ENCODE results near the gene COQ10A. TPM values are rescaled to one million over a fixed set of nuclear protein-coding genes. Genes with fewer than 3 reads are reported as not detected.

The COQ10A gene
- polyA plus RNA-seq, 1 experiment, result 15.6 TPM

DNA sequence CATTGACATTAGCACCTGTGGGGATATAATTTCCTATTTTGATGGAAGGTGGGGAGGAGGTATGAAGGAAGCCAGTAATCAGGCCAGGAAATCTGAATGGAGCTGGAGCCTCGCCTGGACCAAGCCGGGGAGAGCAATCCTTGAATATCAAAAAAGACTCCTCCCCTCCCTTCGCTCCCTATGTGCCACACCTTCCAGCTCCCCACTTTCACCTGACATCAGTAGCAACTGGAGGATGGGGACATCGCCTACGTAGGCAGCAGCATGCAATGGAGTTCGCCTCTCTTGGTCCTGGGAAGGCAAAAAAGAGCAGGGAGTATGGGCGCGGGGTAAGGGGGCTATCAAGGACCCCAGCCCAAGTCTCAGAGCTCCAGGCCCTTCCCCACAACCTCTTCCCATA, 9.7 kb upstream of the COQ10A start:
- Histone ChIP-seq H3K27ac (ENCODE audit: low read depth, low read length) (peak overlapping the region; percentile 31), H3K27me3 (ENCODE audit: control insufficient read depth, insufficient read depth, low read length) (no peaks in the 10 kb centered on the region), H3K9me3 (ENCODE audit: control insufficient read depth, insufficient read depth, low read length) (no peaks in the 10 kb centered on the region; the same call in 1 of the 2 replicates), H3K4me3 (ENCODE audit: low read depth, low read length) (peak overlapping the region; percentile 77)
- TF ChIP-seq, protein P1, sequence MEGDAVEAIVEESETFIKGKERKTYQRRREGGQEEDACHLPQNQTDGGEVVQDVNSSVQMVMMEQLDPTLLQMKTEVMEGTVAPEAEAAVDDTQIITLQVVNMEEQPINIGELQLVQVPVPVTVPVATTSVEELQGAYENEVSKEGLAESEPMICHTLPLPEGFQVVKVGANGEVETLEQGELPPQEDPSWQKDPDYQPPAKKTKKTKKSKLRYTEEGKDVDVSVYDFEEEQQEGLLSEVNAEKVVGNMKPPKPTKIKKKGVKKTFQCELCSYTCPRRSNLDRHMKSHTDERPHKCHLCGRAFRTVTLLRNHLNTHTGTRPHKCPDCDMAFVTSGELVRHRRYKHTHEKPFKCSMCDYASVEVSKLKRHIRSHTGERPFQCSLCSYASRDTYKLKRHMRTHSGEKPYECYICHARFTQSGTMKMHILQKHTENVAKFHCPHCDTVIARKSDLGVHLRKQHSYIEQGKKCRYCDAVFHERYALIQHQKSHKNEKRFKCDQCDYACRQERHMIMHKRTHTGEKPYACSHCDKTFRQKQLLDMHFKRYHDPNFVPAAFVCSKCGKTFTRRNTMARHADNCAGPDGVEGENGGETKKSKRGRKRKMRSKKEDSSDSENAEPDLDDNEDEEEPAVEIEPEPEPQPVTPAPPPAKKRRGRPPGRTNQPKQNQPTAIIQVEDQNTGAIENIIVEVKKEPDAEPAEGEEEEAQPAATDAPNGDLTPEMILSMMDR (IDR thresholded peaks at IDR 0.05; ENCODE audit: low read depth, low read length), result no peak
- POLR2A ChIA-PET, result interaction anchor here (0.5 to 0.8 kb wide), 3 partner anchors 9 to 94 kb away, joined by 3 to 7 read pairs (median 3); partner anchors contain the start of gene COQ10A
- CTCF ChIA-PET, result interaction anchor here (0.7 to 4.0 kb wide), 8 partner anchors 8 to 137 kb away, joined by 3 to 23 read pairs (median 4); partner anchors contain the start of genes COQ10A, RNF41 and SMARCC2
- DNase-seq (ENCODE audit: low read depth, low spot score), result no peak

DNA sequence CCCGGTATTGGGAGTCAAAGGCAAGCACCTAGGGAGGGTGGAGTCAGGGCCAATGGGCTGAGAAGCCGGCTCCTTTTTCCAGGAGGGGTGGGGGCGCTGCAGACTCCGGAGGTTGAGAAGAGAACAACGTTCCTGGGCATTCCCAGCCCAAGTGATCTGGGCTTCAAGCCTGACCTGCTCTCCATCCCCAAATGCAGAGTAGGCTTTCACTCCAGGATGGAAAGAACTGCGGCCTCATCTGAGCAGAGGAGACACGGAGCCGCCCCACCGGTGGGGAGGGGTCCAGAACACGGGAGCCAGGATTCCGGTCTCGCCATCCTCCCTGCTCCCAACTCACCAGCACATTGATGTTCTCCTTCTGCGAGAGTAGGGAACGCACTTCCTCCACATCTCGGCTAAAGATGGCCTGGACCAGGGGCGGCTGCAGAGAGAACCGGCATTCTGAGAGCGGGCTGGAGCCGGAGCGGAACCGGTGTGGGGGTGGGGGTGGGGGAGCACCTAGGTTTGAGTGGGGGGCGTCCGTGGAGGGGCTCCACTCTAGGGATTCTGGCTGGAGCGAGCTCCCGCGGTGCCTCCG, 9.2 kb upstream of the COQ10A start:
- ChIA-PET CTCF (interaction anchor here (0.5 to 4.0 kb wide), 13 partner anchors 8 to 203 kb away, joined by 3 to 23 read pairs (median 4); partner anchors contain the start of genes COQ10A, ESYT1, RNF41 and SMARCC2), POLR2A (interaction anchor here (0.8 to 1.8 kb wide), 4 partner anchors 9 to 266 kb away, joined by 3 to 14 read pairs (median 4); partner anchors contain the start of genes COQ10A and RNF41)
- TF ChIP-seq, protein P1 (IDR thresholded peaks at IDR 0.05; ENCODE audit: low read depth, low read length), result no peak
- Histone ChIP-seq H3K27ac (ENCODE audit: low read depth, low read length) (no peak overlapping the region), H3K9me3 (ENCODE audit: control insufficient read depth, insufficient read depth, low read length) (no peaks in the 10 kb centered on the region; the same call in 1 of the 2 replicates), H3K4me3 (ENCODE audit: low read depth, low read length) (peak overlapping the region; percentile 77), H3K27me3 (ENCODE audit: control insufficient read depth, insufficient read depth, low read length) (no peaks in the 10 kb centered on the region)
- no peak for DNase-seq (ENCODE audit: low read depth, low spot score)

GRCh38 chr12:56258068-56258819, 8.5 kb upstream of the COQ10A start, which contains the start of gene ANKRD52:
ANKRD52 (minus strand) TSS chr12:56258384; CDS start chr12:56258269, 115 bp downstream.
- Histone ChIP-seq H3K27ac (ENCODE audit: low read depth, low read length) (peak within 1 kb of the TSS; percentile 73), H3K4me3 (ENCODE audit: low read depth, low read length) (peak within 1 kb of the TSS; percentile 77), H3K27me3 (ENCODE audit: control insufficient read depth, insufficient read depth, low read length) (no peaks in the 10 kb centered on the region), H3K9me3 (ENCODE audit: control insufficient read depth, insufficient read depth, low read length) (no peaks in the 10 kb centered on the region; the same call in 1 of the 2 replicates)
- DNase-seq (ENCODE audit: low read depth, low spot score), result peak; percentile 43
- ChIA-PET CTCF (interaction anchor here (0.5 to 4.0 kb wide), 15 partner anchors 9 to 377 kb away, joined by 3 to 23 read pairs (median 3); partner anchors contain the start of genes COQ10A, ESYT1, RNF41 and SMARCC2), POLR2A (interaction anchor here (0.8 to 1.8 kb wide), 5 partner anchors 9 to 265 kb away, joined by 3 to 14 read pairs (median 4); partner anchors contain the start of genes COQ10A, RNF41 and TIMELESS)
- TF ChIP-seq, protein P1 (IDR thresholded peaks at IDR 0.05; ENCODE audit: low read depth, low read length), result peak; percentile 44

DNA sequence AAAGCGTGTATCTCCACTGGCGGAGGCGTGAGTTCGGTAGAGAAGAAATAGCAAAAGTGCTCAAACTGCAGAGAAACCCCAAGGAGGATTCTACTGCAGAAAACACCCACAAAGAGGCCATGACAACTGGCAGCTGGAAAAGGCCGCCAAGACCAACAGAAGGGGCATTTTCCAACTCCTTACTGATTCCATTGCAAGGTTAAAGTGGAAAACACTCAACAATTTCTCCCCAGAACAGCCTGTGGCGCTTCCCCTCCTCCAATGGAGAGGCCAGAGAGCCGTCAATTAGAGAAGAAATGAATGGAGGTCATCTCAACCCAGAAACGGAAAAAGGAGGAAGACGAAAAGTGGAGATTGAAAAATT, 7.9 kb upstream of the COQ10A start:
- POLR2A ChIA-PET, result interaction anchor here (1.1 to 1.8 kb wide), 4 partner anchors 8 to 191 kb away, joined by 3 to 14 read pairs (median 4); partner anchors contain the start of genes COQ10A, RNF41 and TIMELESS
- peak overlapping the region; percentile 73 for H3K27ac ChIP-seq (ENCODE audit: low read depth, low read length)
- CTCF ChIA-PET, result interaction anchor here (0.7 to 4.0 kb wide), 8 partner anchors 8 to 377 kb away, joined by 3 to 23 read pairs (median 4); partner anchors contain the start of genes COQ10A, ESYT1 and RNF41
- no peaks in the 10 kb centered on the region; the same call in 1 of the 2 replicates for H3K9me3 ChIP-seq (ENCODE audit: control insufficient read depth, insufficient read depth, low read length)
- TF ChIP-seq, protein P1 (IDR thresholded peaks at IDR 0.05; ENCODE audit: low read depth, low read length), result no peak
- DNase-seq (ENCODE audit: low read depth, low spot score), result no peak
- peak overlapping the region; percentile 77 for H3K4me3 ChIP-seq (ENCODE audit: low read depth, low read length)
- no peaks in the 10 kb centered on the region for H3K27me3 ChIP-seq (ENCODE audit: control insufficient read depth, insufficient read depth, low read length)

Data from AG04450 (cell line).